ENCODE measurements around the gene WIPF1.

Gene WIPF1

GRCh38 chr2:174621323-174621722 lies 23.7 kb upstream of the WIPF1 start:
- DNase-seq (ENCODE audit: low read depth), result no peak

DNA sequence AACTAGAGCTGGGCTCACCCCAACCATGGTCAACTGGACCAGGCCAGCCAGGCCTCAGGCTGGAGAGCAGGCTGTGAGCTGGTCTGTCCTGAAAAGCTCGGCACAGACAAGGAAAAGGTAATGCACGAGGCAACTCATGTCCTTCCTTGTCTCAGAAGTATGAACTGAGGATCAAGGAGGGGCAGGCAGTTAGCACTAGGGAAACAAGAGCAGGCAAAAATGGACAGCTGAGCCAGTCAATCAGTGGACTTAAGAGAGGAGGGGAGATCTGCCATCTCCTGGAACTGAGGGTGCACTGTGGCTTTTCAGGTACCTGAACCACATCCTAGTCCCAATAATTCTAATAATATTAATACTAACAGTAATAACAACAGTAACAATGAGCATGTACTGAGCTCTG lies 20.6 kb upstream of the WIPF1 start:
- DNase-seq (ENCODE audit: low read depth), result no peak

GRCh38 chr2:174617718-174618117 lies 20.1 kb upstream of the WIPF1 start:
- DNase-seq (ENCODE audit: low read depth), result no peak

DNA sequence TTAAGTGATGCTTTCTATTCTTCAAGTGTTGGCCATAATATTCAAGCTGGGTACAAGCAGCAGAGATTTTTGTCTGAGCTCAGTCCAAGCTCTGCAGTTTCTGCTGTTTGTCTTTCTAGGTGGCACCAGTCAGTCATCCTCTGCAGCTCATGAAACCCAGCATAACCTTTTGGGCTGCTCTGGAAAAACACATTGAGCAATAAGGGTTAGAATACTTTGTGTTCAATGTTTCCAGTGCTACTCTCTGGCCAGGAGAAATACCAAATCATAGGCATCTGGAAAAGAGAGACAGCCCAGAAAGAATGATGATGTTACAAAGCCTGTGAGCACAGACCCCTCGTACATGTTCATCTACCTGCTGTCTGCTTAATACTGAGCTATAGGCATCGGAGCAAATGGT lies 19.5 kb upstream of the WIPF1 start:
- DNase-seq (ENCODE audit: low read depth), result no peak

GRCh38 chr2:174615871-174616436 lies 18.4 kb upstream of the WIPF1 start:
- no peak for DNase-seq (ENCODE audit: low read depth)

DNA sequence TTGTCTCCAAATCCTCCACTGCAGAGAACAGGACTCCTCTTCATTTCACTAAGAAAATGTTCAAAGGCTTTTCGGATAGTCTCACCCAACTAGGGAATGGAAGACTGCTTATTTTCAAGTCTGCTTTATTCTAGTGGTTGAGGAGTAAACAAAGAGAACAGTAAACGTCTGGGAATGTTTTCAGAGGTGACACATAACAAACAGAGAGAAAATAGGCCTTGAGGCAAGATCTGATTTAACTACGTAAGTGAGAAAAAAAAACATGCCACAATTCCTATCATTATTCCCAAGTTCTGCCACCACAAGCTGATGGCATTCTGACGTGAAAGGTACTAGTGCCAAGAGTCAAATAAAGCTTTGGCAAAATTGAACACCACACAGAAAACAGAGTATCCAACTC lies 16.7 kb upstream of the WIPF1 start:
- DNase-seq (ENCODE audit: low read depth), result no peak

GRCh38 chr2:174613531-174613930 lies 15.9 kb upstream of the WIPF1 start:
- no peak for DNase-seq (ENCODE audit: low read depth)

DNA sequence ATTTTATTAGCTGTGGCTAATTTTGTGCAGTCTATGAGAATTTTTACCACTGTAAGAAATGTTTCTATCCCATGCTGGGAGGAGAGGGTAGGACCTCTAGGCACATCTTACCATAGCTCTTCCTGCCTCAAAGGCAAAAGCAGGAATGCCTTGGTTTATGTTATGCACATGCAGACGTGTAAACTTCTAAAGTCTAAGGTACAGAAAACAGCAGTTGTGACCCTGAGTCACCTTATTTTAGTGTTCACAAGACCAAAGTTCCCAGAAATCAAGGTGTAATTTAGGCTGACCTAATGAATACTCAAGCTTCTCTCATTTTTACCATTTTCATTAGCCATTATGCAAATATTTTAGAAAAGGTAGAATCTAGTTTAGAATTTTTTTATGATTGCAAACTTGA lies 15.4 kb upstream of the WIPF1 start:
- no peak for DNase-seq (ENCODE audit: low read depth)

GRCh38 chr2:174611854-174612253 lies 14.2 kb upstream of the WIPF1 start:
- no peak for DNase-seq (ENCODE audit: low read depth)

DNA sequence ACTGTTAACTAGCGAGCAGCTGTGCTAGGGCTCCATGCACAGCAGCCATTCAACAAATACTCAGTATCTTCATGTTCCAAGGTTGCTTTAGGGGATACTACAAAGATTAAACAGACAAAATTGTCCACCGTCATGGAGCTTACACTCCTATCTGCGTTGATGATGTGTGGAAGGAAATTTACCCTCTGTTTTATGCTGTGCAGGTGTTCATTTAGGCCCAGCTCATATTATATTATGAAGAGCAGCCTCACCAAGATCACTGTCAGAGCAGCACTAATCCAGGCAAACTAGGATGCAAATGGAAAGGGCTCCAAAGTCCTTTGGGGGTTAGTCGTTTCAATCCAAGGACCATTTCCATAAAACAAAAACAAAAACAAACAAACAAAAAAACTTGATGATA lies 13.4 kb upstream of the WIPF1 start:
- DNase-seq (ENCODE audit: low read depth), result no peak

DNA sequence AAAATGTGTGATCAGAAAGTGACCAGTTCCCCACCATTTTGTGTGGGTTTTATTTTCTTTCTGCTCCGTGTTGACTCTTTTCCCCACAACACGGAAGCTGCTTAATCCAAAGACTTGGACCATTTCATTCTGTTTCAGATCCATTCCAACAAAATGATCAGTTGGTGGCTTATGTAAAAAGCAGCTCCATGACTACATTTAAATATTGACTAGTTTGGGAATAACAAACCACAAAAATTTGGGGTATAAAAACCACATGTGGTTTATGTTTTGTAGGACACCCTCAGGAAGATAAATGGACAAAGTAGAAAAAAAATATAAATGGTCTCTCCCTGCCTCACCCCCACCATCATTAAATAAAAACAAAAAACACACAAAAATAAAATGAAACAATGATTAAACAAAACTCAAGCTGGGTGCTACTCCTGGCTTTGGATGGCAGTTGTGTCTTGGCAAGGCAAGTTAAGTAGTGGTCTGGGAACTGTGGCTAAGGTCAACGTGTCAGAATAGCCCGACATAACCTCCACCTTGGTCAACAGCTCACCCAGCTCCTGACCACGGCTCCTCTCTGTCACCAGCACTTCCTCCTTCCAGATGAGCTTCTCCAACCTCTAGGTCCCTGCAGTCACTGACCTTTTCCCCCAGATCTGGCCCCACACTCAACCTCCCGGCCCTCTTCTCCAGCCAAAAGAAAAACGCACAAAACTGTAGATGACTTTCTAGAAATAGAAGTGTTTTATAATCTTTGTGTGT lies 12.8 kb upstream of the WIPF1 start:
- DNase-seq (ENCODE audit: low read depth), result no peak

DNA sequence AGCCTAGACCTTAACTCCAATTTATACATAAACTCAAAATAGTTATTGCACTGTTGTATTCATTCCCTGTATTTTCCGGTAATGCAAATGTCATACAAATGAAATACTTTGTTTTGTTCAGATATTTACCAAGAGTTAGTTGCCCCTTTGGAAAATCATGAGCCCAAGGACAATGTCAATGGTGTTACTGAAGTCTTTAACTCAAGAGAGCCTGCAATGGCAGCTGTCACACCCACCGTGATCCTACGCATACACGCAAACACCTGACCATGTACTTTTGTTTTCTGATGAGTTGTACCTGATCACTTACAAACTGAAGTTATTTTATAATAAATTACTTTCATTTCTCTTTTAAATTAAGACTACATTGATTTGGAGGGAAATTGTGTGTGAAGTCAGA lies 11.7 kb upstream of the WIPF1 start:
- no peak for DNase-seq (ENCODE audit: low read depth)

DNA sequence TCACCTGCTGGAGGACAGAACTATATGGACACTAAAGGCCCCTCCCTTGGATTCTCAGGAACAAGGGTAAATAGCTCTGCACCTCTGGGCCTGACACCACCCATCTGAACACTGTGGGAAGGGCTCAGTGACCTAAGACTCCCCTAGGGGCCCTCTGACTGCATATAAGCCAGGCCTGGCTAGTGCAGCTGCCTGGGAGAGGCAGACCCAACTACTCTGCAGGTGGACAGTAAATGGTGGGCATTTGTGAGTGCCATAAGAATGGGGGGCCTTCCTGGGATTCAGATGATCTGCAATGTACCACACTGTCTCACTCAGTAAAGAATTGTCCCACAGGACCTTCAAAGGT lies 11.2 kb upstream of the WIPF1 start:
- DNase-seq (ENCODE audit: low read depth), result no peak

DNA sequence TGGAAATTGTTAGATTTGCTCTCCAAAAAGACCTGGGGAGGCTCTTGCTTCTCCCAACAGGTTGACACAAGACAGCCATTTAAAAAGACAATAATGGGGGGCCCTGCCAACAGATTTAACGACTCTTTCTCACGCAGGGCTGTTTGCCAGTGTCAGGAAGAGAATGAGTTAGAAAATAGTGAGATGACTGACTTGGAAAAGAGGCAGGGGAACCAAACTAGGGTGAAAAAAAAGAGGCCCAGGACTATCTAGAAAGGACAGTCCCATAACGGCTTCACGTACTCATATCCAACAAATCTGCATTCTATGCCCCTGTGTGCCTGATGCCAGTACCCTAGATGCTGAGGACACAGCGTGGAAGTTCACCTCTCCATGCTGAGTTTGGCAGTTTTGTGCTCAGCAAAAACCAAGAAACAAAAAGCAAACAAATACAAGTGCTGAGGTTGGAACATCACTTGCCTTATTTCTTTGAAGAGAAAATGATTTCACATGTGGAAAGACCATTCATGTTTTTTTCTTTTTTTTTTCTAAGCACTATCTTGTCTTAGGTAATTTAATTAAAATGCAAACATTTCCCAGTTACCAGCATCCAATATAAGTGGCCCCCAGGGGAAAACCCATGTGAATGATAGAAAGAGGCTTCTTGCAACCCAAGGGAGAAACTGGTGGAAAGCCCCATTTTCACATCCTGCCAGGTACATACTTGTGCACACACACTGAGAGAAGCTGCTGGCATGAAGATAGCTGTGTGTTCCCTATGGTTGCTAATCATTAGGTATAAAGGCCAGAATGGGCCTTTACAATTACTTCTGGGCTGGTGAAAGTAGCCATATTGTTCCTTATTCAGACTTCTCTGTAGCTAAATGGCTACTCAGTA lies 10.6 kb upstream of the WIPF1 start:
- DNase-seq (ENCODE audit: low read depth), result no peak

DNA sequence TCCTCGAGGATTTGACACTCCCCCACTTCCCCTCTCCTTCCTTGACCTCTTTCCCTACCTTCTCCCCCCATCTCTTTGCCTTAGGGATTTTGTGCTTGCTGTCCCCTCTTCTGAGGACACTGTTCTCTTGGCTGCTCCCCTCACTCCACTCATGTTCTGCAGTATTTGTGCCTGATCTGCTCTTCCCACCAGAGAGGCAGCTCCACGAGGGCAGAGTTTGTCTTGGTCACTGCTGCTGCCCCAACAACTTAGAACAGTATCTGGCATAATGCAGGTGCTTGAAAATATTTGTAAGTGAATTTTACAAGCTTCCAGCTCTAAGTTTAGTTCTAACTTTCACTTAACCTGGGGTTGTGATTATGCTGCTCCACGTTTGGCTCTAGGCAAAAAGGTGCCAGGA lies 10.0 kb upstream of the WIPF1 start:
- no peak for DNase-seq (ENCODE audit: low read depth)

- DNase-seq (ENCODE audit: low read depth), result no peak
Measured at GRCh38 chr2:174606336-174606735, 8.7 kb upstream of the WIPF1 start.

GRCh38 chr2:174605687-174606086 lies 8.1 kb upstream of the WIPF1 start:
- DNase-seq (ENCODE audit: low read depth), result no peak

GRCh38 chr2:174603280-174603679 lies 5.7 kb upstream of the WIPF1 start:
- no peak for DNase-seq (ENCODE audit: low read depth)

GRCh38 chr2:174602745-174603144 lies 5.1 kb upstream of the WIPF1 start:
- DNase-seq (ENCODE audit: low read depth), result no peak

DNA sequence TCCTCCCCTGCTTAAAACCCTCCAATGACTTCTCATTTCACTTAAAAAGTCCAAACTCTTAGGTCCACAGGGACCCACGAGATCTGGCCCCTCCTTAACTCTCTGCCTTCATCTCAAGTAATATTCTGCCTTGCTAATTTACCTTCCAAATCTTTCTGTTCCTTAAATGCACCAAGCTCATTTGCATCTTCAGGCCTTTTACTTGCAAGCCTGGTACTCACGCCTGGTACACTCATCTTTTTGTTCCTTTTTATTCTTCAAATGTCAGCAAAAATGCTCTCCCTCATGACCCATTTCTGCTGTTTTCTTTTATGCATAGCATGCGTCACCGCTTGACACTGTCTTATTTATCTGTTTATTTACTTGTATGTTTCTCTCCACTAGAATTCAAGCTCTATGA lies 2.7 kb upstream of the WIPF1 start:
- DNase-seq (ENCODE audit: low read depth), result no peak

- DNase-seq (ENCODE audit: low read depth), result no peak
Measured at GRCh38 chr2:174599310-174599921, 1.8 kb upstream of the WIPF1 start.

DNA sequence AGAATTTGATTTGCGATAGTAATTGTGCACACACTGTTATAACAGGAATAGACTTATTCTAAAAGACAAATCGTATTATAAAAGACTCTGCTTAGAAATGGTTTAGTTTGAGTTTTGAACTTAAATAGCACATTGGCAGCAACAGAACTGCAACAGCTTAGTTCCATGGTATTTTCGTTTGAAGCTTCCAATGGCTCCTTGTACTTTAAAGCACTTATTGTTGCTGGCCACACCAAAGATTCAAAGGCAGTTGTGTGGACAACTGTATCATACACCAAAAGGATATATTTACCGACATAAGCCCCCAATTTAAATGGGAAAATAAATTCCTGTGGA lies 627 bp downstream of the WIPF1 start:
- DNase-seq (ENCODE audit: low read depth), result no peak

DNA sequence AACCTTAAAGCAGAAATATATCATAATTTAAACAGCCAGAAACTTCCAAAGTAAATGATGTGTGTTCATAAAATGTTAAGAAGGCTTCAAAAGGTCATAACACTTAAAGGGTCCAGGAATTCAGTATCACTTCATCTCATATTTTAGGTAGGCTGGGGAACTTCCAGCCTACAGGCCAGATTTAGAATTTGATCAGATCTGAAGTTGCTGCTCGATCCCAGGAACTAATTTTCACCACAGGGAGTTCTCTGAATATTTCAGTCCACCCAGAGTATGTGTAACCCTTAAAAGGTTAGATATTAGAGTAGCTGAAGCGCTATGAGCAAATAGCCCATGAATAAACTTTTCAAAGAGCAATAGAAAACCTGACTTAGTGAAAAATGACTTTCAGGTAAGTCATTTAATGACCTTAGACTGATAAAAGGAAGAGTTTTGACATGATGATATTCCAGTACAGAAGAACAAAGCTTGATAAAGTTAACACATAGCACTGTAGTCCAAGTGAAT lies 1.7 kb downstream of the WIPF1 start:
- no peak for DNase-seq (ENCODE audit: low read depth)
